CD4-positive, alpha-beta T cell treated with Interleukin-4 for 4 hours (primary cell): ENCODE measurements around the gene COLEC11.

Experiments
- DNase-seq: peaks from one replicate; pipeline ENCODE4 v3.0.0-alpha.2; 2020

COLEC11 gene

GRCh38 chr2:3655871-3656761 is 61.2 kb downstream of the COLEC11 start:
- DNase-seq: no peak

- DNase-seq: no peak
Observed at GRCh38 chr2:3656762-3657721, 62.1 kb downstream of the COLEC11 start.

GRCh38 chr2:3657881-3658280 is 63.0 kb downstream of the COLEC11 start, which contains the start of gene ALLC:
TSS of gene ALLC (plus strand) at chr2:3658200. CDS start at chr2:3671158, 12,958 bp downstream.
- no peak for DNase-seq

- no peak for DNase-seq
Observed at GRCh38 chr2:3659447-3660432, 64.8 kb downstream of the COLEC11 start.

- DNase-seq: peak; percentile 24
Observed at GRCh38 chr2:3660640-3661039, 65.7 kb downstream of the COLEC11 start.

- DNase-seq: no peak
Observed at GRCh38 chr2:3661149-3661660, 66.3 kb downstream of the COLEC11 start.

- DNase-seq: peak; percentile 7
Observed at GRCh38 chr2:3662239-3662638, 67.3 kb downstream of the COLEC11 start.

- DNase-seq: no peak
Observed at GRCh38 chr2:3664118-3664517, 69.2 kb downstream of the COLEC11 start.

GRCh38 chr2:3664925-3665324 is 70.0 kb downstream of the COLEC11 start:
- no peak for DNase-seq

- no peak for DNase-seq
Observed at GRCh38 chr2:3665886-3666612, 71.1 kb downstream of the COLEC11 start.

GRCh38 chr2:3666613-3666975 is 71.7 kb downstream of the COLEC11 start:
- no peak for DNase-seq

- no peak for DNase-seq
Observed at GRCh38 chr2:3667151-3667631, 72.3 kb downstream of the COLEC11 start.

GRCh38 chr2:3669656-3670055 is 74.7 kb downstream of the COLEC11 start:
- DNase-seq: no peak

GRCh38 chr2:3670376-3670775 is 75.5 kb downstream of the COLEC11 start:
- DNase-seq: no peak

GRCh38 chr2:3670941-3671340 is 76.0 kb downstream of the COLEC11 start:
- DNase-seq: no peak

- no peak for DNase-seq
Observed at GRCh38 chr2:3672861-3673678, 78.2 kb downstream of the COLEC11 start.

GRCh38 chr2:3674066-3674845 is 79.3 kb downstream of the COLEC11 start:
- no peak for DNase-seq

GRCh38 chr2:3675687-3676086 is 80.8 kb downstream of the COLEC11 start:
- no peak for DNase-seq

- DNase-seq: no peak
Observed at GRCh38 chr2:3677436-3677835, 82.5 kb downstream of the COLEC11 start.
